ENCODE data around the gene CADM3. TPM values are rescaled to one million over a fixed set of nuclear protein-coding genes. Genes with fewer than 3 reads are reported as not detected.
A peak's percentile ranks its signal among the peaks of the same experiment; 100 is the strongest.

Gene CADM3
- total RNA-seq, 1 experiment from 2014 or later: 10.1 TPM

DNA sequence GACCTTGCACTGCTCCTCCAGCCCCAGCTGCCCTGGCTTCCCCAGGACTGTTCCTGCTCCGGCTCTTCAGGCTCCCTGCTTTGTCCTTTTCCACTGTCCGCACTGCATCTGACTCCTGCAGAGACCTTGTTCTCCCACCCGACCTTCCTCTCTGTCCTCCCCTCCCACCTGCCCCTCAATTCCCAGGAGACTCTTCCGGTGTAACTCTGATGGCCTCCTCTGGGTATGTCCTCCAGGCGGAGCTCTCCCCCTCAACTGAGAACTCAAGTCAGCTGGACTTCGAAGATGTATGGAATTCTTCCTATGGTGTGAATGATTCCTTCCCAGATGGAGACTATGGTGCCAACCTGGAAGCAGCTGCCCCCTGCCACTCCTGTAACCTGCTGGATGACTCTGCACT is 33.8 kb downstream of the CADM3 start:
- DNase-seq (ENCODE audit: low spot score): no peak

DNA sequence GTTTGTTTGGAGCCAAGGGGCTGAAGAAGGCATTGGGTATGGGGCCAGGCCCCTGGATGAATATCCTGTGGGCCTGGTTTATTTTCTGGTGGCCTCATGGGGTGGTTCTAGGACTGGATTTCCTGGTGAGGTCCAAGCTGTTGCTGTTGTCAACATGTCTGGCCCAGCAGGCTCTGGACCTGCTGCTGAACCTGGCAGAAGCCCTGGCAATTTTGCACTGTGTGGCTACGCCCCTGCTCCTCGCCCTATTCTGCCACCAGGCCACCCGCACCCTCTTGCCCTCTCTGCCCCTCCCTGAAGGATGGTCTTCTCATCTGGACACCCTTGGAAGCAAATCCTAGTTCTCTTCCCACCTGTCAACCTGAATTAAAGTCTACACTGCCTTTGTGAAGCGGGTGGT is 34.7 kb downstream of the CADM3 start:
- no peak for DNase-seq (ENCODE audit: low spot score)

DNA sequence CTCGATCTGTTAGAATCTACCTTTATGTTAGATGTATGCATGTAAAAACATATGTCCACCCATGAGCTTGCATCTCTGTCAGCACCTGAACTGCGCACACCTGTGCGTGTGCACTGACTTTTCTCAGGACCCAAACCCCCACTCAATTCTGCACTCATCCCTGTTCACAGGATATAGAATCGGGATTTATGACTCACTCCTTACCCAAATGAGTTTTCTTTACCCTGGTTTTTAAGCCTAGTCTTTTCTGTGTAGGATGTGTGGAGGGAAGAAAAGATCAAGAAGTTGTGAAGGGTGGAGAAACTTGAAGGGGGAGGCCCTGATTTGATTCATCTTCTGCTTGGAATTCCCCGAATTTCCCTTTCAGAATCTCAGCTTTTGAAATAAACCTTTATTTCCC is 35.7 kb downstream of the CADM3 start:
- DNase-seq (ENCODE audit: low spot score): no peak

- no peak for DNase-seq (ENCODE audit: low spot score)
These were observed 36.4 kb downstream of the CADM3 start for GRCh38 chr1:159207774-159208173.

- DNase-seq (ENCODE audit: low spot score): no peak
These were observed 36.9 kb downstream of the CADM3 start for GRCh38 chr1:159208175-159208825.

DNA sequence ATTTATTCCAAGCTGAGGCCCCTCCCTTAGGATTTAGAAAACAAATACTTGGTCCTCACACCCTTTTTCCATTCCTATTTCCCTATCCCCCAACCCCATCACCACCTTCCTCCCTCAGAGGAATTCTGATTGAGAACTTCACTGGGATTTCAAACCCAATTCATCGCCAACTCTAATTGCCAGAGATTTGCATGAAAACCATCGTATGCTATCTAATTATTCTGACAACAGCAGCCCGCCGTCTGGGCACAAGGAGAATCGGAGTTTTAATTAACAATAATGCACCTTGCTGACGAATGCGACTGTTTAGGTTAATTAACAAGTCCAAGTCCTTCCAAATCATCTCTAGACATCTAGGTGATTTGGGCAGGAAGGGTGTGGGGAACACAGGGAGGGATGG is 37.6 kb downstream of the CADM3 start:
- DNase-seq (ENCODE audit: low spot score): no peak

DNA sequence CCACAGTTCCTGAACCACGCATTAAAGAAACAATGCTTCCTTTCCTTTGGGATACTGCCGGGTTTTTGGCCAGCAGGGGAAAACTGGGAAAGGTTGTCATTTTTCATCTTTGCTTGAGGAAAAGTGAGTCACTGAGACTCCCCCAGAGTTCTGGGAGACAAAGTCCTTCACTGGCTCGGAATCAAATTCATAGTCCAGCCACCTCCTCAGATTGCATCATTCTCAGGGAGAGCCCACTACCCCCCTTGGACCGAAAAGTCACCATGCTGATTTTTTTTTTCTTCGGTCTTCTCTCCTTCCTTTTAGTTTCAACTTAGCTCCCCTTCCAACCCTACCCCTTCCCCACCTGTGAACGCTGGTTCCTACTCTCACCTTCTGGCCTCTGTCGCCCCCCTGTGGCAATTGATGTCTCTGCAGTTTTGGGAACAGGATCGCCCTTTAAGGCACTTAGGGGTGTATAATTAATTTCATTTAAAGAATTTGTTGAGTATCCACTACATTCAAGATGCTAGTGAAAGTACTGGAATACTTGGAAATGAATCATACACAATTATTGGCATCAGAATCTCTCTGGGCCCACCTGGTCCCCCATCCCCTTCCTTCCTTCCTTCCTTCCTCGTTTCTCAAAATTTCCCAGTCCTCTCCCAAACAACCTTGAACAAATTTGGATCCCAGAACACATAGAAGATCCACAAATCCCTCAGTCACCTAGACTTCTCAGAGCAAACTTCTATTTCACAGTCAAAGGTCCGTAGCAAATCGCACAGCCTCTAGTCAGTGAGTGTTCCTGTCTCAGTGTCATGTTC is 40.1 kb downstream of the CADM3 start:
- DNase-seq (ENCODE audit: low spot score): peak; percentile 21

DNA sequence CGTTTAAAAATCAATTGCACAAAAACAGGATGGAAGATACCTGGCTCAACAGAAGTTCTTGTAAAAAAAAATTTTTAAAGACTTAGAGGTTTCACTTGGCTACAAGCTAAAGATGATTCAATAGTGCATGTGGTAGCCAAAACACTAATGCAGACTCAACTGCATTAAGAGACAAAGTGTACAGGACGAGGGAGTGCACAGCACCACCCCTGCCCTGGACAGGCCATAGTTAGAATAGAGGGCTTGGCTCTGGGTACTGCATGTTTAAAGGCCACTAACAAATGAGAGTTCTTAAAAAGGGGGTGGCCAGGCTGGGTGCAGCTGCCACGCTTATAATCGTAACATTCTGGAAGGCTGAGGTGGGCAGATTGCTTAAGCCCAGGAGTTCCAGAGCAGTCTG is 41.2 kb downstream of the CADM3 start:
- DNase-seq (ENCODE audit: low spot score): no peak

GRCh38 chr1:159214149-159214760 is 42.8 kb downstream of the CADM3 start:
- no peak for DNase-seq (ENCODE audit: low spot score)

DNA sequence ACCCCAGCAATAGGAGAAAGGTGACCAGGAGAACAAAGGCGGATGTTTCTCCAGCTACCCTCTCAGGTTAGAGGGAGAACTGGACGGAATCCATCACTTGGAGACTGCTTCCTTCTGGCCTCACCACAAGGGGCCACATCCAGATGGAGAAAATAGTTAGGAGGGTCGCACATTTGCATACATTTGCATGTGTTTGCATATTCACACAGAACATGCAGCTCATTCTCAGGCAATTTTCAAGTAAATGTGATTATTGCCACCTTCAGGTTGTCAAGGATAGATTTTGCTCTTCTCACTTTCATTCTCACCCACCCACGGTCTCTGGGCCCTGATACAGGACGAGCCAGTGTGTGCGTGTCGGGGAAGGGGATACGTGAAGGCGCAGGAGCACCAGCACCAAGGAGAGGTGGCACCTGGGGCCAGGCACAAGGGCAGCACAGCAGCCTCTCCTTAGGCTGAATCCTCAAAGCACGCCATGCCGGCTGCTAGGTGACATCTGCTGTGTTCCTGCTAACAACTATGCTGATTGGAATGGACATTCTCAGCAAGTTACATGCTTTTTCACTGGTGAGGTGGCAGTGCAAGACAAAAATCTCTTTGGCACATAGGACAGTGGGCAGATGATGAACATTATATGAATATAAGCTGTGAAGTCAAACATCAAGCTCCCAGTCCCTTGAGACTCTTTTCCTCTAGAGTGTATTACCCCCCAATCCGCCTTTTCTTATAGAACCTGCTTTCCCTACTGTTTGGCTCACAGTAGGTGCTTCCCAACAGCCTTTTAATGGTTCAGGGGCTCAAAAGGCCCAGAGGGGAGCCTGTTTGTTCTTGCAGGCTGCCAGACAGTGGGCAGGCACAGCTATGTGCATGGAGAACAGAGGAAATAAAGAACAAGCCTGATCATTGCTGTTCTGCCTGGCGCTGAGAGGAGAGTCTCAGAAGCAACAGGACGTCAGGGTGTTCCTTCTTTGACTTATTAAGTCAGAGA is 47.5 kb downstream of the CADM3 start:
- no peak for DNase-seq (ENCODE audit: low spot score)

DNA sequence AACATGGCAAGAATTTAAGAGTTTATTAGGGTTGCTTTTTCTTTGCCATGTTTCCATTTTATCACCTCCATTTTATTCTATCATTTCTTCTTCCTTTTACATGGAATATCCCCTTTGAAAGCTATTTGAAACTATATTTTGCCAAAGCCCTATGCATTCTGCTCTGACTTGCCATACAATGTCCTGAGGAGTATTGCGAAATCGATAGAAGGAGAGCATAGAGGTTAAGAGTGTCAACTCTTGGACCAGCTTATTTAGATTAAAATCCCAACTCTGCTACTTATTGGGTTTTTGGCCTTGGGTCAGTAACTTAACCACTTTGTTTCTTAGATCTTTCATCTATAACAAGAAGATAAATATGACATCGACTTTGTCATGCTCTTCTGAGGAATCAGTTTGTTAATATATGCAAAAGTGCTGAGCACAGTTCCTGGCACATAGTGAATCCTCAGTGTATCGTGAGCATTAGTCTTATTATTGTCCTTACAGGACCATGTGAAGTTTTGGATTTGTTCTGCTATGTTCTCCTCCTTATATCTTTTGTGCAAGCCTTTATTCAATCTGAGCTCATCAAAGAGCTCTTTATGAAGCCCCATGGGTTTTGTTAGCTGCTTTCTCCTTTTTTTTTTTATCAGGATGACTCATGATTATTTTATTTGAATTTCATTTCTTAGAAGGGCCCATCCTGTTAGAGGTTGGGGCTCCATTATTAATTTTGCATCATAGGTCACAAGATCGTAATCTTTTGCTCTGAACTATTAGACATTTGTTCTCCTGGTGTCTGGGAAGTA is 50.9 kb downstream of the CADM3 start:
- DNase-seq (ENCODE audit: low spot score): no peak

GRCh38 chr1:159223004-159223403 is 51.6 kb downstream of the CADM3 start:
- no peak for DNase-seq (ENCODE audit: low spot score)

- no peak for DNase-seq (ENCODE audit: low spot score)
These were observed 57.1 kb downstream of the CADM3 start for GRCh38 chr1:159228554-159228953.

GRCh38 chr1:159229260-159229885 is 58.0 kb downstream of the CADM3 start:
- peak; percentile 68 for DNase-seq (ENCODE audit: low spot score)

DNA sequence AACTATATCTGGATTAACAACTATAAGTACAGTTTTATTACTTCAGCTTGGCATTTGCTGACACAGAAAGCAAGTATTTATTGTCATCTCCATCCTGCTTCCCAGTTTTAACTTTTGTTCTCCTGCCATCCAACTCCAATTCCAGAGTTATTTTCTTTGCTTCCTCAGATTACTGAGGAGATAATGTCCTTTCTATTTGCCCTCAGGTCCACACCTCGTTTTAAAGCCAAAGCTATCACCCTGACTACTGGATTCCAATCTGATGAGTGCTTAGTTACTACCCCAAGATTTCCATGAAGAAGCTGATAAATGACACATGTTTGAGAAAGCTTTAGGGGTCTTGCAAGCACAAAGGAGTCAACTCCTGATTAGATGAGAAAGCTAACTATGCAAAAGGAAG is 58.5 kb downstream of the CADM3 start:
- no peak for DNase-seq (ENCODE audit: low spot score)

DNA sequence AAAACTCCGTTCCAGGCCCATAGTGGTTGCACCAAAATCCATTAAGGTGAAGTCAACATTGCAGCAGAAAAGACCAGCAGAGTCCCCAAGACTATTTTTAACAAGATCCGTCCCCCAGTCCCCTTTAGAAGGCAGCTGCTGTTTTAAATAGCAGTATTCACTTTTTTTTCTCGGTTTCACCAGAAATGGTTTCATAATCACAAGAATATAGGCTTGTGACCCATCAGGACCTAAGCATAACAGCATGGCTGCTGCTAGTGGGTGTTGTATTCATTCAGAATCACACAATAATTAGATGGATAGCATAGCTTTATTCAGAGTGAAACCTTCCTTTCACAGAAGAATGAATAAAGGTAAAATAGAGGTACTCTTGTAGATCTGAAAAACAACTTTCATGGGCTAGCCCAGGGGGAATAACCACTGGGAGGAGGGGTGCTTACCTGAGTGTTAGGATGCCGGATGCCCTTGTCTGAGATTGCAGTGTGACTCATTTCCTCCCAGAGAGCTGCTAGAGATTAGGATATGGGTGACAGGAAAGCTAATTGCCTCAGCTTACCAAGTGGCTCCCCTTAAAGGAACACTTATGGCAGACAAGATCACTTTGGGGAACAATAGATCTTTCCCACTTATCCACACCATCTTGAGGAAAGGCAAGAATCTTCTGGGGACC is 68.3 kb downstream of the CADM3 start:
- DNase-seq (ENCODE audit: low spot score): no peak

- DNase-seq (ENCODE audit: low spot score): no peak
These were observed 75.9 kb downstream of the CADM3 start for GRCh38 chr1:159247266-159247665.

GRCh38 chr1:159248311-159248710 is 76.9 kb downstream of the CADM3 start:
- DNase-seq (ENCODE audit: low spot score): no peak

GRCh38 chr1:159250638-159251216 is 79.3 kb downstream of the CADM3 start:
- DNase-seq (ENCODE audit: low spot score): no peak
